SK-N-SH (cell line): ENCODE results near the gene ERICH6.
A peak's percentile ranks its signal among the peaks of the same experiment; 100 is the strongest.

ENCODE experiments used
- GATA2 ChIP-seq: sonication (generic); formaldehyde crosslinking; IDR thresholded peaks from 2 replicates; pipeline ENCODE4 v1.5.0; 2020; ENCODE audit warnings: mild to moderate bottlenecking, missing genetic modification reagents
- RAD21 ChIP-seq: IDR thresholded peaks from 2 replicates; pipeline ENCODE4 v1.6.1; 2012; ENCODE audit warnings: mild to moderate bottlenecking, low read length
- TF ChIP-seq, protein P1 (sequence below): fragments of 200-600 bp; sonication (generic); IDR thresholded peaks from 2 replicates; pipeline ENCODE4 v1.6.1; 2017; ENCODE audit warnings: antibody characterized with exemption, mild to moderate bottlenecking, moderate library complexity

DNA sequence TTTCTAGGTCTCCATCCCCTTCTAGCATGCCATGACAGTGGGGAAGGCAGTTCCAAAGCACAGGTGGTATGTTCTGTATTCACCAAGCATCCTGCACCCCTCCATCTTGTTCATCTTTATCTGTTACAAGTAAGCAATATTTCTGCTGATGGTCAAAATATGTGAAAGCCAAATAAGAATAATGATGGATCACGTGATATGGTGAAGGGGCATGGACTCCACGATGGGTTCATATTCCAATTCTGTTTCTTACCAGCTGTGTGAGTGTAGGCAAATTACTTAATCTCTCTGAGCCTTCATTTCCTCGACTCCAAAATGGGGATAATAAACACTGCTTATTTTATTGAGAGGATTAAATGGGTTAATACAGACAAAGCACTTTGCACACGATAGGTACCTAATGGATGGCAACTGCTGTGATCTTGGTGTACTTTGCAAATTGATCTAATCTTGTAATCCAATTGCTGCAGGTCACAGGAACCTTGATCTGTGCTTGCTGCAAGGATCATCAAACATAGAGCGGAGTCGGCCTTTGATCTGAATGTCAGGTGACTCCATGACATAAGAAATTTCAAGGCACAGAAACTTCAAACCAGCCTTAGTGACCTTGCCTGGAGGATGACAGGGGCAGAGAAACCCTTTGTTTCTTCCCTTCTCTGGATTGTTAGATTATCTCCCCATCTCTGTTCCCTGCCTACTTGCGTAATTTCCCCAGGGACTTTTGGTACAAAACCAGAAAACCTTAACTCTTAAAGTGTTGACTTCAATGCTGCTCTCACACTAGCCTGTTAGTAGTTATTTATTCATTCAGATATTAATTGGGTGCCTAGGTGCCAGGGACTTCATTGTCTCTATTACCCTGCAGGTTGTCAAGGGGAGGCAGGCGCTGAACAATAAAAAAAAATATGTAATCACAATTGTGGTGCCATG, 33.4 kb upstream of the ERICH6 start:
- TF ChIP-seq, protein P1, sequence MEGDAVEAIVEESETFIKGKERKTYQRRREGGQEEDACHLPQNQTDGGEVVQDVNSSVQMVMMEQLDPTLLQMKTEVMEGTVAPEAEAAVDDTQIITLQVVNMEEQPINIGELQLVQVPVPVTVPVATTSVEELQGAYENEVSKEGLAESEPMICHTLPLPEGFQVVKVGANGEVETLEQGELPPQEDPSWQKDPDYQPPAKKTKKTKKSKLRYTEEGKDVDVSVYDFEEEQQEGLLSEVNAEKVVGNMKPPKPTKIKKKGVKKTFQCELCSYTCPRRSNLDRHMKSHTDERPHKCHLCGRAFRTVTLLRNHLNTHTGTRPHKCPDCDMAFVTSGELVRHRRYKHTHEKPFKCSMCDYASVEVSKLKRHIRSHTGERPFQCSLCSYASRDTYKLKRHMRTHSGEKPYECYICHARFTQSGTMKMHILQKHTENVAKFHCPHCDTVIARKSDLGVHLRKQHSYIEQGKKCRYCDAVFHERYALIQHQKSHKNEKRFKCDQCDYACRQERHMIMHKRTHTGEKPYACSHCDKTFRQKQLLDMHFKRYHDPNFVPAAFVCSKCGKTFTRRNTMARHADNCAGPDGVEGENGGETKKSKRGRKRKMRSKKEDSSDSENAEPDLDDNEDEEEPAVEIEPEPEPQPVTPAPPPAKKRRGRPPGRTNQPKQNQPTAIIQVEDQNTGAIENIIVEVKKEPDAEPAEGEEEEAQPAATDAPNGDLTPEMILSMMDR: no peak
- no peak for TF ChIP-seq RAD21
- 0 out of 2 replicates have a peak, but pooled peaks have one; percentile 14 for TF ChIP-seq GATA2 (CRISPR knock-in tag)
